CD4-positive, alpha-beta T cell treated with Interleukin-17A for 4 hours (primary cell): ENCODE data around the gene DNAH8.

Experiments used
- DNase-seq: peaks from one replicate; pipeline ENCODE4 v3.0.0-alpha.2; 2020; ENCODE audit warnings: mixed read lengths

The DNAH8 gene

GRCh38 chr6:39056681-39057080 lies 341.6 kb downstream of the DNAH8 start:
- no peak for DNase-seq

DNA sequence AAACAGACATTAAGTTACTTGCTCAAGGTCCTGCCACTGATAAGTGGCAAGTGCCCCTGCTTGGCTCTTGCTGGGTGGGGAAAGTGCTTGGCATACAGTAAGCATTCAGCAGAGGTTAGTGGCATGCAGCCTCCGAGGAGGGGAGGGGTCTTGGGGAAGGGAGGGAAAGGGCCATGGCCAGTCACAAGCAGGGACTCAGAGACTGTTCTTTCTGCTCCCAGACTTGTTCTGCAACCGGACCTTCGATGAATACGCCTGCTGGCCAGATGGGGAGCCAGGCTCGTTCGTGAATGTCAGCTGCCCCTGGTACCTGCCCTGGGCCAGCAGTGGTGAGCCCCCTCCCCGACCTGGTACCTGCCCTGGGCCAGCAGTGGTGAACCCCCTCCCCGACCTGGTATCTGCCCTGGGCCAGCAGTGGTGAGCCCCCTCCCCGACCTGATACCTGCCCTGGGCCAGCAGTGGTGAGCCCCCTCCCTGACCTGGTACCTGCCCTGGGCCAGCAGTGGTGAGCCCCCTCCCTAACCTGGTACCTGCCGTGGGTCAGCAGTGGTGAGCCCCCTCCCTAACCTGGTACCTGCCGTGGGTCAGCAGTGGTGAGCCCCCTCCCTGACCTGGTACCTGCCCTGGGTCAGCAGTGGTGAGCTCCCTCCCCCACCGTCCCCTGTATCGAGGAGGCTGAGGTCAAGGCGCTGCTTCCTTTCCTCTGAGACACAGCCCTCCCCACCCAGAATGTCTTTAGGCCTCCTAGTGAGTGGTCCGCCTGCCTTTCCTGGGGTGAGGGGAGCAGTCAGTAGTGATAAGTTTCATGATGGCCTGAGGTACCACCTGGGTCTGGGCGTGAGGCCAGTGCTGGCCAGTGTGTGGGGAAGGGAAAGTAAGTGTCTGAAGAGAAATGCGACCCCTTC lies 342.4 kb downstream of the DNAH8 start:
- no peak for DNase-seq

DNA sequence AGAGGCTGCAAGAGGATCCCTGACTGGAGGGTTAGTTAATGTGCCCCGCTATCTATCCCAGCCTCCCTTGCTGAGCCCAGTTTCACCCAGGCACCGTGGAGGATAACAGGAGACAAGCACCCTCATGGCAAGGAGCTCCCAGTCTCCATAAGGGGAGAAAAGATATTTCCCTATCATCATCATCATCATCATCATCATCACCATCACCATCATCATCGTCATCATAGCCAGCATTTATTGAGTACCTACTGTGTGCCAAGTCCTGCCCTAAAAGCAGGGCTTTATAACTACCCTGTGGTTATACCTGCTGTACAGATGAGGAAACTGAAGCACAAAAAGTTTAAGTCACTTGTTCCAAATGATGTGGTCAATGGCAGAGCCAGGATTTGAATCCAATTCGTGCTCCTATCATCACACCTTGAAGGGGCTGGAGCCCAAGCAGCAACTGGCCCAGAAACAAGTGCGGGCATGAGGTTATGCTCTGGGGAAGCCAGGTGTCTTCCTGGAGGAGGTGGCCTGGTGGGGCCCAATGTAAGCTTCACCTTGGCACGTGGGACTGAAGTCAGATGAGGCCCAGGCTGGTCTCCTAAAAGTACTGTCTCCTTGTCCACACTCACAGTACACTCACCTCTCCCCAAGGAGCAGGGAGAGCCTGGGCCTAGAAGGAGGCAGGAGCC lies 343.5 kb downstream of the DNAH8 start:
- no peak for DNase-seq

- DNase-seq, result no peak
Measured at GRCh38 chr6:39059496-39060310, 344.6 kb downstream of the DNAH8 start.

DNA sequence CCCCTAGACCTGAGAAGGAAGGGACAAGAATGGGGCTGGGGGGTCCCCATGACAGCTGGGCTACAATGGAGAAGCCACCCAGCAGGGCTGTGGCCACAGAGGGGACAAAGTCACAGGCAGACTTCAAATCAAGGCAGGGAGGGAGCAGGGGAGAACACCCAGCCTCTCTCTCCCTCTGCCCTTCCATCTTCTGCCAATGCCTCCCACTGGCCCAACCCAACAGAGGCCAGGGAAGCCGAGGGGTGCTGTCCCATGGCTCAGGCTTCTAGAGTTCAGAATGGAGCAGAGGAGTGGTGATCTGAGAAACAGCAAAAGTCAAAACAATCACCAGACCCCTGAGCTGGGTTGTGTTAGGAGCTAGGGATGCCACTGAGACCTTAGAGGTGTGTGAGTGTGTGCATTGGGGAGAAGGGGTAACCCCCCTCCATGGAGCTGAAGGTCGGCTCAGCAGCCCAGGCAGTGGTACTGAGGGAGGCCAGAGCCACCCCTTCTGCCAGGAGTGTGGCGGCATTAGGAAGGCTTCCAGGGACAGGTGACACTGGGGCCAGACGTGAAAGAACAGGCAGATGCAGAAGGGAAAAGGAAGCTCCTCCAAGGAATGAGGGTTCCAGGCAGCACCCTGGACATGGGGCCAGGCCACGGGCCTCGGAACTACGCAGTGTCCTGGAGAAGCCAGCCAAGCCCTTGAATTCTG lies 345.5 kb downstream of the DNAH8 start:
- DNase-seq, result no peak

DNA sequence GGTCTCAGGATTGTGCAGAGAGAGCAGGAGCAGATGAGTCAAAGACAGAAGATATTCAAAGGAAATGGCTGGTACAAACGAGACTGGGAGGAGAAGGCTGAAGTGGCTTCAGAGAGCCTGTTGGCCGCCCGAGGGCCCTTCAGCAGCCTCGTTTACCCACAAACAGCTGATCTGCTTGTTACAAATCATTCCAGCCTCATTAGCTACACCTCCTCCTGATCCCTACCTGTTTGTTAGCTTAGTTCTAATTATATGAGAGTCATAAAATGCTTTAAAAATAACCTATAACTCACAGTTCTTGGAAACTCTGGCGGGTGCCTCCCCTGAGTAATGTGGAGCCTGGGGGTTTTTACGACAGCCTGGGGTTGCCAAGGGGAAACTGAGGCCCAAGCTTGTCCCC lies 346.1 kb downstream of the DNAH8 start:
- no peak for DNase-seq

- DNase-seq, result no peak
Measured at GRCh38 chr6:39061588-39061987, 346.5 kb downstream of the DNAH8 start.

- DNase-seq, result no peak
Measured at GRCh38 chr6:39062014-39062740, 347.1 kb downstream of the DNAH8 start.

DNA sequence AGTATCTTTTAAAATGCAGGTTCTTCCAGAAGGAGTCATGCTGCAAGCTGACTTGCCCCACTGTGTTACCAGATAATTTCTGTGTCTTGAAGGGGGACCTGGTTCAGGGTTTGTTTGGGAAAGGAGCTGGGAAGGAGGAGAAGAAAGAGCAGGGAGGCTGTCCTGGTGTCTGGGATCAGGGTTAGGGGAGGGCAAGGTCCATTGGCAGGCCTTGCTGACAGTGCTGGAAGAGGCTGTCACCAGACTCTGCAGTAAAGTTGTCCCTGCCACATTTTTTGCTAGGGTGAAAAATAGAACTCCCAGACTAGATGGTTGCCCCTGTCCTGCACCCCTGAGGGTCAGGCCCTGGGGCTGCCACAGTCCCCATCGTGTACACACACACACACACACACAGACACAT lies 348.4 kb downstream of the DNAH8 start:
- no peak for DNase-seq

- no peak for DNase-seq
Measured at GRCh38 chr6:39065561-39065960, 350.4 kb downstream of the DNAH8 start.

- DNase-seq, result no peak
Measured at GRCh38 chr6:39068391-39068790, 353.3 kb downstream of the DNAH8 start.

- DNase-seq, result no peak
Measured at GRCh38 chr6:39072830-39073229, 357.7 kb downstream of the DNAH8 start.

- DNase-seq, result no peak
Measured at GRCh38 chr6:39073471-39074355, 358.6 kb downstream of the DNAH8 start.

DNA sequence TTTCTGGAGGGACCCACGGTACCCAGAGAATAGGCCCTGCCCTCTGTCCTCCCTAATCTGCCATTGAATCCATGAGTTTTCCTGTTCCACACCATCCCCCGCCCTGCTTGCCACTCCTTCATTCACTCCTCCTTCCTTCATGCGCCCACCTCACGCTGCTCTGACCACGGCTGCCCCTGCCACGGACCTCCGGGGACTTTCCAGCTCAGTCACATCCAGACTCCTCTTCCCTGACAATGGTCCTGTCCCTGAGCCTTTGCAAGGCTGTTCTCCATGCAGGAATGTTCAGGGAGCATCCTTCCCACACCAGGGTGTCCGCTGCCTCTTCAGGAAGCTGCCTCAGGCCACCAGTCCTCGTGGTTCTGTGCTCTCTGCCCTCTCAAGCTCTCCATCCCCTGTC lies 359.4 kb downstream of the DNAH8 start:
- no peak for DNase-seq

DNA sequence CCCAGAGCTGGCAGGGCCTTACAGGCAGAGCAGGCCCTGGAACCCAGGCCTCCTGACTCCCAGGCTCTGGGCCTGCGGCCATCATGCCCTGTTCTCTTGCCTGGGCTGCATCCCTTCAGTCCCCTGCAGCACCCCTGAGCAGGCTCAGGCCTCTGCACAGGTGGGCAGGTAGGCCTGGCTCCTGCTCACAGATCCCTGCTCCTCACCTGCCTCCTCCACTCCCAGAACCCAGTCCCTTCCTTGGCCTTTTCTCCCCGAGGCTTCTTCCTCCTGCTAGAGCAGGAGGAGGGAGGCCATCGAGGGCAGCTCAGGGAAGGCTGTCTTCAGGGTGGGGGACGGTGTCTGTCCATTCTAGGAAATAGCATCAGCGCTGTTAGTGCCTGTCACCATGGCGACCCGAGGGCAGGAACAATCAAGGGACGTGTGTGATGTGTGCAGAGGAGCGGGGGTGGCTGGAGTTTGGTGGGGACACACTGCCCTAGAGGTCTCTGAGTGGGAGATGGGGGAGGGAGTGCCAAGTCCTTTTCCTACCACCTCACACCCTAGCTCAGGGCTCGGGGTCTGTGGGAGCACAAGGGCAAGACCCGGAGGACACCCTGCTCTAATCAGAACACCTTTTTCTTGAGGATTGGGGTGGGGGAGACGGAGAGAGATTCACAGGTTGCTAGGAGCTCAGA lies 360.0 kb downstream of the DNAH8 start:
- DNase-seq, result no peak

DNA sequence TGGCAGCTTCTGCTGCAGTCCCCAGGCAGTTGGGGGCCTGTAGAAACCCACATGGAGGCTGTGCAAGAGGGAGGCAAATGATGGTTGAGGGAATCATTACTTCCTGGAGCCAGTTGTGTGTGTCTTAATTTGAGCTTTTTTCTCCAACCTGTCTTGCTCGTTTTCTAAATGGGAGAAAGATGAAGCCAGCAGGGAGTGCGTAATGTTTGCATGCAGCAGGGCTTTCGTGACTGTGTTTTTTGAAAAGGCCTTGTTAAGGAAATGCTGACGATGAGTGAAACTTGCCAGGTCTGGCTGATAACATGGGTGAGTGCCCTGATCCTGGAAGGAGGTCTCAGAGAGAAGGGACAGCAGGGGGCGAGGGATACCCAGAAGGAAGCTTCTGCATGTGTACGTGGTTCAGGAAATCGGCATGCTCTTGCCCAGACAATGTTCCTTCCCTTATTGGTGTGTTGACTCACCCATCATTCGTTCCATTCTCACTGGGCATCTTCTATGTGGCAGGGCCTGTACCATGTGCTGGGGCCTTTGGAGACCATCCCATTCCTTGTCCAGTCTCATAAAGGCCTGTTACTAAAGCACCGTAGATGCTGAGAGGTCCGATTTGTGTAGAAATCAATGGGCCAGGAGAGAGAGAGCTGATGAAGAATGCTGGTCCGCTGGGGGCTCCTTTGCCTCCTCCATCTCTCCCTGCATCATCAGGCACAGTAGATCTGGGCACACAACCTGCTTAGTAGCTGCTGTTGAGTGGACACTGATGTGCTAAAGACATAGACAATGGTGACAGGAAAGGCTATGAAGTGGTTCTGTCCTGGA lies 360.9 kb downstream of the DNAH8 start:
- DNase-seq, result no peak

DNA sequence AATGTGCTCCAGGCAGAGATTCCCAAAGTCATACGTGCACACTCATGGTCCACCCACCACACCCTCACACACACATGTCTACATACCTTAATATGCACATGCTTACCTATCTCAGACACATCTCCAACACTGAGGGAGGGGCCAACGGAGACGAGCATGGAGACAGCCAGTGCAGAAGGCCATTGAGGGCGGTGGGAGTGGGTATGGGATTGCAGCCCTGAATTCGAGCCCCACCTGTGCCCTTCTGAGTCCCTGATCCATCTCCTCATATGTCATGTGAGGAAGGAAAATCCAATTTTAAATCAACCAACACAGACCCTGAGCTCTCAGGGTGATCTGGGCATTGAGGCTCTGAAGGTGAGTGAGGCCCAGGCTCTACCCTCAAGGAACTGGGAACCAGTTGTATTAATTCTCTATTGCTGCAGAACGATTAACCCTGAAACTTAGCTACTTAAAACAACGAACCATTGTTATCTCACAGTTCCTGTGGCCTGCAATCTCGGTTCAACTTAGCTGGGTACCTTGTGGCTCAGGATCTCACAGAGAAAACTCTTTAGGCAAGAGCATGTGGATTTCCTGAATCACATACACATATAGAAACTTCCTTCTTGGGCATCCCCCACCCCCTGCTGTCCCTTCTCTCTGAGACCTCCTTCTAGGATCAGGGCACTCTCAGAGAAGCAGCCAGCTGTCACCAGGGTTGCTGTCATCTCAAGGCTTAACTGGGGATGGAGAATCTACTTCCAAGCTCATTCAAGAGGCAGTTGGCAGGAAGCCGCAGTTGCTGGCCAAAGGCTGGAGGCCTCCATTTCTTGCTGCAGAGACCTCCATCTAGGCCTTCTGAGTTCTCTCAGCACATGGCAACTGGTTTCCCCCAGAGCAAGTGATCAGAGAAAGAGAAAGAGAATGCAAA lies 361.8 kb downstream of the DNAH8 start:
- DNase-seq, result no peak

DNA sequence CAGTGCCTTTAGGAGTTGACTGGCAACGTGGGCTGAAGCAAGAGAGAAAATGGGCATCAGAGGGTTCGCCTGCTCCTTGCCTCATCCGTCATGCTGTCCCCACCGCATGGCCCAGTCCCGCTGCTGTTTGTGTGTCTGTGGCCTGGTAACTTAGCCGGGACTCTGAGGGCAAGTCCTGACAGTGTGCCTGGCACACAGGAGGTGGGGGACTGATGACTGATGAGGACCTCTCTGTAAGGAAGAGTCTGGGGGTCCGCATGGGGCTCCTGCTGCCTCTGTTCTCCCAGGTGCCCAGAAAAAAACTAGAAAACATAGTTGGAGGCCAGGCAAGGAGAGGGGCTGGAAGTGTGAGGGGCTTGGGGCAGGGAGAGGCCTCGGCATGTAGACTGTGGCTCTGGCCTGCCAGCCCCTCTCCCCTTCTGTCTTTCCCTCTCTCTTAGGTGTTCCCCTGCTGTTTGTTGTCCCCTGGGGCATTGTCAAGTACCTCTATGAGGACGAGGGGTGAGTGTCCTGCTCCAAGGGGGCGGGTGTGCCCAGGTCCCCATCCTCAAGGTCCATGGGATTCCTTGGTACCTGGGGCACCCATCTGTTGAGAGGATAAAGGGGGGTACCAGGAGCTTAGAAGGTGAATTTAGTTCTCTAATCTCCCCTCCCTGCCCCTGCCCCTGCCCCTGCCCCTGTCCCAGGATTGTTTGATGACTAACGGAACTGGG lies 362.9 kb downstream of the DNAH8 start:
- no peak for DNase-seq
